LNCaP clone FGC (cell line): ENCODE measurements around the gene ADAMTSL3.

Experiments used
- DNase-seq: peaks from one replicate; pipeline ENCODE4 v3.0.0-alpha.2; 2011; ENCODE audit warnings: low read depth
- H3K4me3 ChIP-seq: 2 replicates; pipeline ENCODE4 v1.5.1; 2011; ENCODE audit warnings: mild to moderate bottlenecking, low read depth, low read length, control low read depth
- CTCF ChIP-seq: IDR thresholded peaks from 2 replicates; pipeline ENCODE4 v1.5.1; 2012; ENCODE audit warnings: mild to moderate bottlenecking; ENCODE audit not compliant: control insufficient read depth, insufficient read depth; ENCODE audit errors: extremely low read depth

Gene ADAMTSL3

GRCh38 chr15:83928878-83929418, 275.0 kb downstream of the ADAMTSL3 start:
- TF ChIP-seq CTCF, result no peak
- DNase-seq, result no peak
- no peak overlapping the region for H3K4me3 ChIP-seq

- TF ChIP-seq CTCF, result no peak
- no peak for DNase-seq
- H3K4me3 ChIP-seq, result no peak overlapping the region
Measured at GRCh38 chr15:83929619-83930018, 275.7 kb downstream of the ADAMTSL3 start.

- H3K4me3 ChIP-seq, result no peak overlapping the region
- no peak for TF ChIP-seq CTCF
- peak; percentile 99 for DNase-seq
Measured at GRCh38 chr15:83930392-83931212, 276.7 kb downstream of the ADAMTSL3 start.

- no peak overlapping the region for H3K4me3 ChIP-seq
- TF ChIP-seq CTCF, result no peak
- DNase-seq, result no peak
Measured at GRCh38 chr15:83935774-83936173, 281.9 kb downstream of the ADAMTSL3 start.

- no peak for DNase-seq
- H3K4me3 ChIP-seq, result no peak overlapping the region
- TF ChIP-seq CTCF, result no peak
Measured at GRCh38 chr15:83940136-83940535, 286.2 kb downstream of the ADAMTSL3 start.

GRCh38 chr15:83943043-83943442, 289.1 kb downstream of the ADAMTSL3 start:
- H3K4me3 ChIP-seq, result no peak overlapping the region
- no peak for TF ChIP-seq CTCF
- DNase-seq, result no peak

GRCh38 chr15:83943849-83944404, 290.0 kb downstream of the ADAMTSL3 start:
- H3K4me3 ChIP-seq, result no peak overlapping the region
- no peak for DNase-seq
- TF ChIP-seq CTCF, result no peak
